Peyer's patch (tissue), 4 donors: ENCODE data around the gene NAA80. TPM values are rescaled to one million over a fixed set of nuclear protein-coding genes. Genes with fewer than 3 reads are reported as not detected.
A peak's percentile ranks its signal among the peaks of the same experiment; 100 is the strongest.

Experiments used
- DNase-seq, 3 donors: peaks; one replicate each; pipeline ENCODE4 v3.0.0-alpha.2; 2017 to 2019
- H3K27ac ChIP-seq, 4 donors: fragments of 200-600 bp; sonication (generic); one replicate each; pipeline ENCODE4 v1.5.1; 2016 to 2019
- H3K27me3 ChIP-seq, 2 donors: fragments of 200-600 bp; sonication (generic); one replicate each; pipeline ENCODE4 v1.5.1; 2019
- H3K36me3 ChIP-seq, 3 donors: fragments of 200-600 bp; sonication (generic); one replicate each; pipeline ENCODE4 v1.5.1; 2016 to 2019
- H3K4me1 ChIP-seq, 4 donors: fragments of 200-600 bp; sonication (generic); one replicate each; pipeline ENCODE4 v1.5.1; 2016 to 2019
- H3K4me3 ChIP-seq, 4 donors: fragments of 200-600 bp; sonication (generic); 1 replicate in 3 of 4; 2 replicates in 1 of 4; pipeline ENCODE4 v1.5.1; 2016 to 2019; ENCODE audit warnings: mild to moderate bottlenecking in 1 of 4
- H3K9me3 ChIP-seq, 4 donors: fragments of 200-600 bp; sonication (generic); one replicate each; pipeline ENCODE4 v1.5.1; 2016 to 2019; ENCODE audit warnings: mild to moderate bottlenecking in 1 of 4
- CTCF ChIP-seq, 6 experiments: fragments of 450-650 bp in 4 of 6; fragments of 200-600 bp in 2 of 6; sonication (generic) in 1 of 6; IDR thresholded peaks; one replicate each; pipeline ENCODE4 v1.5.1; 2017 to 2019; ENCODE audit warnings: antibody characterized with exemption in 6 of 6, mild to moderate bottlenecking in 3 of 6, moderate library complexity in 1 of 6
- POLR2A ChIP-seq, 2 donors: fragments of 450-650 bp; IDR thresholded peaks; one replicate each; pipeline ENCODE4 v1.5.1; 2017; ENCODE audit warnings: antibody characterized with exemption in 2 of 2, mild to moderate bottlenecking in 2 of 2, moderate library complexity in 2 of 2
- total RNA-seq, 4 donors: library from RNA; depleted of rRNA; stranded (reverse); fragments of >200 nt; gene quantifications; one replicate each; pipeline ENCODE4 v1.1.0, GENCODE V29; 2016

Gene NAA80
- total RNA-seq, 4 donors from 2014 or later = 3.2 to 14.0 (median 12.4) TPM

- H3K27me3 ChIP-seq = no peaks in the 10 kb centered on the region
- H3K9me3 ChIP-seq = no peaks in the 10 kb centered on the region
- peaks cover 0 to 6% (median 0%) of the 10 kb centered on the region in 3 donors for H3K36me3 ChIP-seq
- no peak overlapping the region for H3K27ac ChIP-seq
- DNase-seq = no peak
- H3K4me1 ChIP-seq = peaks cover 4 to 48% (median 12%) of the 10 kb centered on the region in 4 donors
- TF ChIP-seq CTCF (IDR thresholded peaks at IDR 0.05) (no peak), POLR2A (IDR thresholded peaks at IDR 0.05) (no peak)
- no peak overlapping the region for H3K4me3 ChIP-seq
Measured at GRCh38 chr3:50342813-50343633, 43.8 kb upstream of the NAA80 start.

GRCh38 chr3:50341996-50342650, 42.9 kb upstream of the NAA80 start:
- Histone ChIP-seq H3K27me3 (no peaks in the 10 kb centered on the region), H3K4me1 (peaks cover 4 to 52% (median 12%) of the 10 kb centered on the region in 4 donors), H3K36me3 (no peaks in the 10 kb centered on the region), H3K9me3 (no peaks in the 10 kb centered on the region), H3K27ac (peak overlapping the region in 2 of 4 donors; percentile 91 to 96), H3K4me3 (no peak overlapping the region)
- TF ChIP-seq CTCF (IDR thresholded peaks at IDR 0.05) (no peak), POLR2A (IDR thresholded peaks at IDR 0.05) (no peak)
- no peak for DNase-seq

GRCh38 chr3:50341537-50341936, 42.3 kb upstream of the NAA80 start:
- Histone ChIP-seq H3K27ac (peak overlapping the region; percentile 91 to 99 (median 96)), H3K4me3 (peak overlapping the region in 3 of 4 donors; percentile 43 to 92 (median 75)), H3K27me3 (no peaks in the 10 kb centered on the region)

GRCh38 chr3:50340448-50341329, 41.5 kb upstream of the NAA80 start, which contains the start of gene RASSF1:
TSS of gene RASSF1 (minus strand) at chr3:50340836. CDS start at chr3:50340805, 31 bp downstream.
- H3K36me3 ChIP-seq = no peaks in the 10 kb centered on the region
- H3K27me3 ChIP-seq = no peaks in the 10 kb centered on the region
- peak within 1 kb of the TSS; percentile 91 to 99 (median 96) for H3K27ac ChIP-seq
- TF ChIP-seq CTCF (IDR thresholded peaks at IDR 0.05) (no peak), POLR2A (IDR thresholded peaks at IDR 0.05) (no peak)
- H3K4me3 ChIP-seq = peak within 1 kb of the TSS; percentile 43 to 92 (median 70)
- H3K9me3 ChIP-seq = no peaks in the 10 kb centered on the region
- peaks cover 6 to 54% (median 15%) of the 10 kb centered on the region in 4 donors for H3K4me1 ChIP-seq
- peak; percentile 84 to 93 (median 88) for DNase-seq

More at GRCh38 chr3:50341537-50341936, 42.3 kb upstream of the NAA80 start:
- Histone ChIP-seq H3K4me1 (peaks cover 4 to 53% (median 12%) of the 10 kb centered on the region in 4 donors), H3K9me3 (no peaks in the 10 kb centered on the region), H3K36me3 (no peaks in the 10 kb centered on the region)
- peak in 1 of 3 donors; percentile 43 for DNase-seq
- TF ChIP-seq POLR2A (IDR thresholded peaks at IDR 0.05) = no peak
- TF ChIP-seq CTCF (IDR thresholded peaks at IDR 0.05) = no peak

- Histone ChIP-seq H3K27ac (peak overlapping the region; percentile 91 to 99 (median 96)), H3K9me3 (no peaks in the 10 kb centered on the region), H3K4me3 (peak overlapping the region; percentile 43 to 92 (median 70)), H3K36me3 (no peaks in the 10 kb centered on the region), H3K27me3 (no peaks in the 10 kb centered on the region), H3K4me1 (peaks cover 3 to 54% (median 11%) of the 10 kb centered on the region in 4 donors)
- no peak for DNase-seq
- no peak for TF ChIP-seq CTCF (IDR thresholded peaks at IDR 0.05)
- no peak for TF ChIP-seq POLR2A (IDR thresholded peaks at IDR 0.05)
Measured at GRCh38 chr3:50340147-50340447, 40.9 kb upstream of the NAA80 start.
